ENCODE results near the gene ALG9. TPM values are rescaled to one million over a fixed set of nuclear protein-coding genes. Genes with fewer than 3 reads are reported as not detected.
"Not testable (repeated sequence)": the region's sequence is repeated elsewhere in the genome, so short reads cannot be mapped to it uniquely, and the experiment has no call there.

Gene ALG9
- 24.6 and 25.5 TPM in 2 replicates for total RNA-seq

GRCh38 chr11:111870886-111871692 lies at the start of gene ALG9:
ALG9 (minus strand) TSS chr11:111871581; CDS start chr11:111871482, 99 bp downstream.
- intact Hi-C loops (cut with micrococcal nuclease), result loop anchor here (1.0 to 10.0 kb wide), 14 partner anchors 7 to 1902 kb away; partner anchors contain the start of genes BCO2, DLAT, NKAPD1 and PIH1D2

- intact Hi-C loops (cut with micrococcal nuclease), result no loop called here
Observed at GRCh38 chr11:111920908-111921307, 49.5 kb upstream of the ALG9 start.

- intact Hi-C loops (cut with micrococcal nuclease), result no loop called here
Observed at GRCh38 chr11:111918390-111919256, 47.2 kb upstream of the ALG9 start, which contains the start of gene C11orf52. C11orf52 (plus strand) TSS chr11:111918913; CDS start chr11:111918973, 60 bp downstream.

GRCh38 chr11:111917788-111918187 lies 46.4 kb upstream of the ALG9 start:
- intact Hi-C loops (cut with micrococcal nuclease), result no loop called here

- intact Hi-C loops (cut with micrococcal nuclease), result no loop called here
Observed at GRCh38 chr11:111917312-111917711, 45.9 kb upstream of the ALG9 start.

GRCh38 chr11:111916768-111917167 lies 45.4 kb upstream of the ALG9 start:
- intact Hi-C loops (cut with micrococcal nuclease), result no loop called here

GRCh38 chr11:111913997-111914396 lies 42.6 kb upstream of the ALG9 start:
- intact Hi-C loops (cut with micrococcal nuclease), result no loop called here

- intact Hi-C loops (cut with micrococcal nuclease), result no loop called here
Observed at GRCh38 chr11:111913031-111913861, 41.9 kb upstream of the ALG9 start.

- intact Hi-C loops (cut with micrococcal nuclease), result no loop called here
Observed at GRCh38 chr11:111912535-111912934, 41.2 kb upstream of the ALG9 start, which contains the start of gene HSPB2. HSPB2 (plus strand) TSS chr11:111912734; CDS start chr11:111912830, 96 bp downstream.

GRCh38 chr11:111911563-111912401 lies 40.4 kb upstream of the ALG9 start, which contains the start of gene CRYAB:
CRYAB (minus strand) TSS chr11:111911770; CDS start chr11:111911724, 46 bp downstream.
- intact Hi-C loops (cut with micrococcal nuclease), result no loop called here

- intact Hi-C loops (cut with micrococcal nuclease), result no loop called here
Observed at GRCh38 chr11:111910676-111911562, 39.5 kb upstream of the ALG9 start.

GRCh38 chr11:111909378-111909777 lies 38.0 kb upstream of the ALG9 start:
- intact Hi-C loops (cut with micrococcal nuclease), result no loop called here

GRCh38 chr11:111908639-111909305 lies 37.4 kb upstream of the ALG9 start:
- intact Hi-C loops (cut with micrococcal nuclease), result no loop called here

GRCh38 chr11:111906680-111907079 lies 35.3 kb upstream of the ALG9 start:
- intact Hi-C loops (cut with micrococcal nuclease), result no loop called here

GRCh38 chr11:111905411-111905810 lies 34.0 kb upstream of the ALG9 start:
- intact Hi-C loops (cut with micrococcal nuclease), result no loop called here

GRCh38 chr11:111886844-111887243 lies 15.5 kb upstream of the ALG9 start:
- intact Hi-C loops (cut with micrococcal nuclease), result no loop called here

- intact Hi-C loops (cut with micrococcal nuclease), result no loop called here
Observed at GRCh38 chr11:111886032-111886431, 14.7 kb upstream of the ALG9 start.

- intact Hi-C loops (cut with micrococcal nuclease), result not testable (repeated sequence)
Observed at GRCh38 chr11:111885053-111885452, 13.7 kb upstream of the ALG9 start.

Measured in T-helper 1 cell treated with Interleukin-12 subunit alpha and Interleukin-12 subunit beta and Interleukin-4 antibody, amounts not matched to agents 30 ng/mL and 1 ng/mL, for 36 hours (primary cell).